HG02623 (cell line): Measurements from ENCODE around the gene CRNKL1.

ENCODE experiments used
- ATAC-seq: cut with Tn5 transposase; IDR thresholded peaks from one replicate; pipeline ENCODE4 v1.9.1; 2021; ENCODE audit warnings: moderate library complexity; ENCODE audit not compliant: unreplicated experiment

Gene CRNKL1

GRCh38 chr20:20063941-20064702 lies 11.9 kb upstream of the CRNKL1 start:
- ATAC-seq, result no peak

- ATAC-seq, result no peak
Measured at GRCh38 chr20:20060234-20060998, 8.2 kb upstream of the CRNKL1 start.

GRCh38 chr20:20051767-20052073 lies 546 bp downstream of the CRNKL1 start:
- no peak for ATAC-seq

GRCh38 chr20:20039752-20040387 lies 12.4 kb downstream of the CRNKL1 start:
- no peak for ATAC-seq

- ATAC-seq, result no peak
Measured at GRCh38 chr20:20038586-20038985, 13.7 kb downstream of the CRNKL1 start.

- no peak for ATAC-seq
Measured at GRCh38 chr20:20037960-20038359, 14.3 kb downstream of the CRNKL1 start.

GRCh38 chr20:20036756-20037155 lies 15.5 kb downstream of the CRNKL1 start:
- no peak for ATAC-seq

GRCh38 chr20:20034486-20034885 lies 17.8 kb downstream of the CRNKL1 start:
- ATAC-seq, result no peak

GRCh38 chr20:20031790-20032189 lies 20.5 kb downstream of the CRNKL1 start:
- no peak for ATAC-seq

GRCh38 chr20:20027284-20027683 lies 25.0 kb downstream of the CRNKL1 start:
- no peak for ATAC-seq

GRCh38 chr20:20024942-20025341 lies 27.3 kb downstream of the CRNKL1 start:
- no peak for ATAC-seq

GRCh38 chr20:20023395-20023794 lies 28.9 kb downstream of the CRNKL1 start:
- no peak for ATAC-seq

- ATAC-seq, result peak; percentile 76
Measured at GRCh38 chr20:20022498-20022897, 29.8 kb downstream of the CRNKL1 start.

GRCh38 chr20:20021835-20022234 lies 30.4 kb downstream of the CRNKL1 start:
- ATAC-seq, result no peak

- ATAC-seq, result no peak
Measured at GRCh38 chr20:20020908-20021307, 31.4 kb downstream of the CRNKL1 start.

- no peak for ATAC-seq
Measured at GRCh38 chr20:20019123-20019522, 33.1 kb downstream of the CRNKL1 start.

- ATAC-seq, result no peak
Measured at GRCh38 chr20:20018366-20018765, 33.9 kb downstream of the CRNKL1 start.

GRCh38 chr20:20017844-20018185 lies 34.5 kb downstream of the CRNKL1 start:
- no peak for ATAC-seq

GRCh38 chr20:20017001-20017843 lies 35.0 kb downstream of the CRNKL1 start, which contains the start of gene NAA20:
NAA20 (plus strand) TSS chr20:20017362; CDS start chr20:20017397, 35 bp downstream.
- ATAC-seq, result peak; percentile 97

GRCh38 chr20:20014659-20015058 lies 37.6 kb downstream of the CRNKL1 start:
- no peak for ATAC-seq

GRCh38 chr20:20012541-20012940 lies 39.7 kb downstream of the CRNKL1 start:
- ATAC-seq, result no peak
